ENCODE measurements around the gene IQGAP2. TPM values are rescaled to one million over a fixed set of nuclear protein-coding genes. Genes with fewer than 3 reads are reported as not detected.

Gene IQGAP2
- total and polyA plus RNA-seq, 9 of the 15 experiments (the other 6 are each of a cell fraction or from before 2014, with no cell fraction given) = 8.7 to 23.2 (median 17.4) TPM

DNA sequence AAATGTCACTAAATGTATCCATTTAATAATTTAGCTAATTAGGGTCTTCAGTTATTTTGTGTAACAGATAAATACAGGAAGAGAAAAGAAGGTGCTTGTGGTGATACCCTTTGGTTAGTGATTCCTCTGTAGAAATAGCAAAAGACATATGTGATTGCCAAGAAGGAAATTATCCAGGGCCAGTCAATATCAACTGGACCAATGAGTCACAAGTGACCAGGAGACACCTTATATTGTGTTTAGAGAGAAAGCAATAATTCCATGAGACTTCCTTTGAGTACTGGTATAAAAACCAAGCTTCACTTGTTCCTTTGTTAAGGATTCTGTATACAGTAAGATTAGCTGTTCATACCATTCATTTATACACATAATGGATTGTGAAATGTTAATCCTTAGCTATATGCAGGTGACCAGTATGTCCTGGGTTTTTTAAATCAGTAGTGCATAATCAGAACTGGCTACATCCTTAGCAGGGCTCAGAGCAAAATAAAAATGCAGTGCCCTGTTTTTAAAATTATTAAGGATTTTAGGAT is 301.1 kb downstream of the IQGAP2 start:
- no peaks in the 10 kb centered on the region for H3K9me1 ChIP-seq (ENCODE audit: control insufficient read depth, insufficient read depth, low read length)
- H3K9me3 ChIP-seq (replicated peaks; ENCODE audit: control insufficient read depth, insufficient read depth, low read depth, low read length) = no peaks in the 10 kb centered on the region
- no peak overlapping the region for H3K4me3 ChIP-seq
- H3K27ac ChIP-seq (ENCODE audit: extremely low read depth, low read depth, low read length) = no peak overlapping the region
- H3K79me2 ChIP-seq (ENCODE audit: control insufficient read depth, insufficient read depth, low read length) = no peaks in the 10 kb centered on the region
- H3K36me3 ChIP-seq (ENCODE audit: control insufficient read depth, insufficient read depth, low read length) = no peaks in the 10 kb centered on the region; the same call in 2 of the 3 replicates
- DNase-seq (ENCODE audit: extremely low read depth in 1 of 4, low spot score in 3 of 4) (no peak), ATAC-seq (no peak), FAIRE-seq (no peak)
- no peaks in the 10 kb centered on the region for H3K27me3 ChIP-seq (ENCODE audit: control insufficient read depth in 2 of 2, insufficient read depth in 2 of 2, low read length in 2 of 2)
- intact Hi-C loops (cut with micrococcal nuclease) (no loop called here), in situ Hi-C loops (cut with MboI) (no loop called here)
- BruUV-seq (replicated peaks) = no TSS peak
- no peaks in the 10 kb centered on the region for H4K20me1 ChIP-seq (replicated peaks; ENCODE audit: control insufficient read depth, insufficient read depth, low read length)
- no peak overlapping the region for H3K9ac ChIP-seq (ENCODE audit: insufficient read depth in 1 of 2, low read depth in 2 of 2, low read length in 2 of 2)
- POLR2A ChIA-PET = interaction anchor here (0.7 to 3.3 kb wide), 4 partner anchors 12 to 161 kb away, joined by 3 to 12 read pairs (median 6); no protein-coding TSS in a partner anchor
- CTCF ChIA-PET (ENCODE audit: low intra/inter-chr PET ratio) = no interaction called here
- H2AFZ ChIP-seq (ENCODE audit: low read depth, low read length) = no peak overlapping the region
- no peak overlapping the region for H3K4me2 ChIP-seq (ENCODE audit: insufficient read depth, low read length)
- H3K4me1 ChIP-seq (replicated peaks in 1 of 2; ENCODE audit: control insufficient read depth in 2 of 2, insufficient read depth in 2 of 2, low read length in 2 of 2) = no peaks in the 10 kb centered on the region
- TF ChIP-seq ZNF41 (CRISPR knock-in tag; conservative IDR thresholded peaks at IDR 0.05) (no peak), NCOA4 (IDR thresholded peaks at IDR 0.05; ENCODE audit: partially characterized antibody) (no peak), MYBL2 (IDR thresholded peaks at IDR 0.05; ENCODE audit: low read depth) (no peak), MYBL2 (CRISPR knock-in tag; IDR thresholded peaks at IDR 0.05; ENCODE audit: borderline replicate concordance) (no peak), ZNF23 (CRISPR knock-in tag; IDR thresholded peaks at IDR 0.05) (no peak), BMI1 (IDR thresholded peaks at IDR 0.05; ENCODE audit: low read length) (no peak), LEF1 (IDR thresholded peaks at IDR 0.05) (no peak), TCF7L2 (IDR thresholded peaks at IDR 0.05; ENCODE audit: low read depth, low read length) (no peak), SMARCA5 (IDR thresholded peaks at IDR 0.05) (no peak), SETDB1 (IDR thresholded peaks at IDR 0.05; ENCODE audit: low read length) (no peak), CAMTA2 (CRISPR knock-in tag; conservative IDR thresholded peaks at IDR 0.05) (no peak), ZNF583 (CRISPR knock-in tag; IDR thresholded peaks at IDR 0.05) (no peak), ZNF140 (CRISPR knock-in tag; IDR thresholded peaks at IDR 0.05) (no peak), ZBTB1 (CRISPR knock-in tag; IDR thresholded peaks at IDR 0.05; ENCODE audit: borderline replicate concordance, low read depth) (no peak)
- TF ChIP-seq, protein P1, sequence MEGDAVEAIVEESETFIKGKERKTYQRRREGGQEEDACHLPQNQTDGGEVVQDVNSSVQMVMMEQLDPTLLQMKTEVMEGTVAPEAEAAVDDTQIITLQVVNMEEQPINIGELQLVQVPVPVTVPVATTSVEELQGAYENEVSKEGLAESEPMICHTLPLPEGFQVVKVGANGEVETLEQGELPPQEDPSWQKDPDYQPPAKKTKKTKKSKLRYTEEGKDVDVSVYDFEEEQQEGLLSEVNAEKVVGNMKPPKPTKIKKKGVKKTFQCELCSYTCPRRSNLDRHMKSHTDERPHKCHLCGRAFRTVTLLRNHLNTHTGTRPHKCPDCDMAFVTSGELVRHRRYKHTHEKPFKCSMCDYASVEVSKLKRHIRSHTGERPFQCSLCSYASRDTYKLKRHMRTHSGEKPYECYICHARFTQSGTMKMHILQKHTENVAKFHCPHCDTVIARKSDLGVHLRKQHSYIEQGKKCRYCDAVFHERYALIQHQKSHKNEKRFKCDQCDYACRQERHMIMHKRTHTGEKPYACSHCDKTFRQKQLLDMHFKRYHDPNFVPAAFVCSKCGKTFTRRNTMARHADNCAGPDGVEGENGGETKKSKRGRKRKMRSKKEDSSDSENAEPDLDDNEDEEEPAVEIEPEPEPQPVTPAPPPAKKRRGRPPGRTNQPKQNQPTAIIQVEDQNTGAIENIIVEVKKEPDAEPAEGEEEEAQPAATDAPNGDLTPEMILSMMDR (IDR thresholded peaks at IDR 0.05 in 2 of 3, conservative IDR thresholded peaks at IDR 0.05 in 1 of 3; ENCODE audit: insufficient read depth in 2 of 3, low read depth in 1 of 3, low read length in 3 of 3) = no peak
